ENCODE measurements around the gene EYA4. TPM values are rescaled to one million over a fixed set of nuclear protein-coding genes. Genes with fewer than 3 reads are reported as not detected.
"Not testable (repeated sequence)": the region's sequence is repeated elsewhere in the genome, so short reads cannot be mapped to it uniquely, and the experiment has no call there.

Gene EYA4
- total RNA-seq, 1 donor from 2014 or later = 31.4 TPM

- no peak for DNase-seq
Measured at GRCh38 chr6:133532908-133533307, 291.8 kb downstream of the EYA4 start.

DNA sequence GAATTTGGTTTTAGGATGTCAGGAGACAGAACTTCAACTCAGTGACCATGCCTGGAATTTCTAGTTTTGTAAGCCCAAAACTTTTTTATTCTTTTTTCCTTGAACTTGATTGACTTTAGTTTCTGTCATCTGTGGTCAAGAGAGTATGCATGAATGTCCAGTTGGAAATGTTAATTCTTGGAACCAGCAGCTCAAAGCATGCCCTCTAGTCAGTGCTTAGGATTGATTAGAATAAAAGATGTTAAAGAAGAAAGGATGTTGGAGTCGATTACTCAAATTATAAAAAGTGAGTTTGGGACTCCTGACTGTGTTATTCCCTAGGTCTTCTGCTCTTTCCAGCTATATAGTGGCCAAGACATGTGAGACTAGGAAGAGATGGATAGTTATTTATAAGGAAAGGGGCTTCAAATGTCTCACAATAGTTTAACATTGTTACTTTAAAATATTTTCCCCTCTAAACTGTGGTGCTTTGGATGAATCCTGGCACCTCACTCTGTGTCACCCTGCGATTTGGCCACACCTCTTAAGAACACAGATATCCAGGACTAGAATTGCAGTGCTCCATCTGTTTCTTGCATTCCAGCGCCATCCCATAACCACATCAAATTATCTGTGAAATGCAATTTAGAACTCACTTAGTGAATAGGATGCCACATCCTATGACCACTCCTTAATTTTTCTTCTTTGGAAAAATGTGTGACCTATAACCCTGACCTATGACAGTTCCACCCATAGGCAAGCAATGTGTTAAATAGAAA is 298.5 kb downstream of the EYA4 start:
- peak; percentile 36 for DNase-seq

DNA sequence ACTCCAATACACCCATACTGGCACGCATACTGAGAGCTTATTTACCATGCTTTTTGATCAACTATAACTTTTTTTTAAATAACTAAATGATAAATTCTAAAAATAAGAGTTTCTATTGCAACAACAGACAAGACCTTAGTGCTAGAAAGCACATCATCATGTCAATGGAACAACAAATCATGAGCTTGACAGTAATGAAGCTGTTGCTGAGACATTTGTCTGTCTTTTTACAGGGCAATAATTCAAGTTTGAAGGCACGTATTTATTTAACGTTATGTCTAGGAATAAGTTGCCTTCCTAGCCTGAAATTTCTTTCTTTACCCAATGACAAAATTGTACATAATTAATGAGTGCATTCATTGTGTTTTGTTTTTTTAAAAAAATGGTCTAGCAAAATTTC is 299.2 kb downstream of the EYA4 start:
- no peak for DNase-seq

DNA sequence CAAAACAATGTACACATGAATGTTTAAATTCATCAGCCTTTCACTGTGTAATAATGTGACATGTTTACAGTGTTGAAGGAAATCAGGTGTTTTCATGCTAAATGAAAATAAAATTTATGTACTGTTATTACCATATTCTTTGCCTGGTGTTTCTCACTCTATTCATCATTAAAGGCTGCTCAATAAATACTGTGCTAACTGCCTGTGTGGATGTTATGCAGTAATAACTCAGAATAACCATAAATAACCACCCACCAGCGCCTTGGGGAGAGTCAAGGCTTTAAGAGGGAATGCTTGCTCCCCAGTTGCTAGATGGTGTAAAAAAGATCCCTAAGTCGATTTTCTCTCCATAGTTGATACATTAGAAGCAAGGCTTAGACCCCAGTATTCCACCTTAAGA is 299.9 kb downstream of the EYA4 start:
- no peak for DNase-seq

DNA sequence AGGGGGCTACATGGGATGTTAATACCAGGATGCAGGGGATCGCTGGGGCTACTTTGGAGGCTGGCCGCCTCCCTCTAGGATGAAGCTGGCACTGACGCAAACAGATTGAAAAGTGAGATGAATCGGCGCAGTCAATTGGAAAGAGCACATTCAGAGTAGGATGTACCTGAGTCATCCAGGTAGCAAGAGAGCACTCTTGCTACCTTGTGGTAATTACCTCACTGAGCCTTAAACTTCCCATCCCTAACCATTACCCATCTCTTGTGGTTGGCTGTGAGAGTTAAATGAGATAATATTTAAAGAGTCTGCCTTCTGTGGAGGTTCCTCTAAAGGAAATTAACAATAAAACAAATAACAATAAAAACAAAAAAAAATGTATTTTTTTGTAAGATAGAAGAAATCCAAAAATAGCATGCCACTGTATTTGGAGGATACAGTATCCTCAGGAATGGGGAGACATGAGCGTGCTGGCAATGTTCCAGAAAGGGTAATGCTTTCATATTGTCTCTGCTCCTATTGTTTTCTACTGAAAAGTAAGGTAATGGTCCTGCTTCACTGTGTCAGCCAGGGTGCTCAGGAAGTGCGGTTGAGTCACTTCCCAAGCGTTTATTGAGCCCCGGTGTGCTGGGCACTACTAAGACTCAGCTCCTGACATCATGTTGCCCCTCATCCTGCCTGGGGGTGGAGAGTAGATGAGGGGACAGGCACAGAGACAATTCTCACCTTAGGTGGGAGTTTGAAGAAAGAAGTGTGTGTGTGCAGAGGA is 301.1 kb downstream of the EYA4 start:
- DNase-seq = no peak

DNA sequence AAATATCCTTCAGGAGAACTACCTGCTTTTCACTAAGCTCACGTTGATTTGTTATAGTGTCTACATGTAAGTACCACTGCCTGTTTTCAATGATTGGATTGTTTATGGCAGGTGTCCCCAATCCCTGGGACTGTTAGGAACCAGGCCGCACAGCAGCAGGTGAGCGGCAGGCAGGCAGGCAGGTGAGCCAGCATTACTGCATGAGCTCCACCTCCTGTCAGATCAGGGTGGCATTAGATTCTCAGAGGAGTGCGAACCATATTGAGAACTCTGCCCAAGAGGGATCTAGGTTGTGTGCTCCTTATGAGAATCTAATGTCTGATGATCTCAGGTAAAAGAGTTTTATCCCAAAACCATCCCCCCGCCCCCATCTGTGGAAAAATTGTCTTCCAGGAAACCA is 303.3 kb downstream of the EYA4 start:
- no peak for DNase-seq

GRCh38 chr6:133546098-133546497 is 304.9 kb downstream of the EYA4 start:
- peak; percentile 82 for DNase-seq

- no peak for DNase-seq
Measured at GRCh38 chr6:133547136-133547535, 306.0 kb downstream of the EYA4 start.

DNA sequence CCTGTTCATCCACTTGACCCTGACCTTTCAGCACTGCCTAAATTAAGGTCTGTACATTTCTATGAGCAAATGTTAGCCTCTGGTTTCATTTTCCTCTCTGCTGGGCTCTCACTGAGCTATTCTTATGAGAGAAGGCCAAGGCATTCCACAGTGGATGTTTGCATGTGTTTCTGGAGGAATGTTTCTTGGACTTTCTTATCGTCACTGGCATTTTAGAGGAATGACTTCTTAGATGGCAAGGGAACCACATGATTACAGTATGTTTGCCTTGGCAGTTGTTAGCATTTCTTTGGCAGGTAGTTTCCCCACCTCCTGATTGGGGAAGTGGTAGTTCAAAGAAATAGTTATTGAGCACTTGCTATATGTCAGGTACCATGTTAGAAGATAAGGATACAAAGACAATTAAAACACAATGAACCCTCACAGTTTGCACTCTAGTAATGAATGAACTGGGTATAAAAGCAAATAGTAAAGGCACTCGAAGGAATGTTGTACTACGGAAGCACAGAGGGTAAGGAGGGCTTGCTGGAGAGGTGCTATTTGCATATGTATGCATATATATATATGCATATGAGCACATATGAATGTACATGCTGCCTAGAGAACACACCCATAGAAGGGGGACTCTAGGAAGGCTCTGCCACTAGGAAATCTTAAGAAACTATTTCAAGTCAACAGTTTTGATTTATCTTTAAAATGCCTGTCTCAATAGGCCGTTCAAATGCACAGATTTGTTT is 307.4 kb downstream of the EYA4 start:
- peak; percentile 41 for DNase-seq

GRCh38 chr6:133549371-133549801 is 308.2 kb downstream of the EYA4 start:
- DNase-seq = peak; percentile 87

- peak; percentile 32 for DNase-seq
Measured at GRCh38 chr6:133550026-133550425, 308.9 kb downstream of the EYA4 start.

DNA sequence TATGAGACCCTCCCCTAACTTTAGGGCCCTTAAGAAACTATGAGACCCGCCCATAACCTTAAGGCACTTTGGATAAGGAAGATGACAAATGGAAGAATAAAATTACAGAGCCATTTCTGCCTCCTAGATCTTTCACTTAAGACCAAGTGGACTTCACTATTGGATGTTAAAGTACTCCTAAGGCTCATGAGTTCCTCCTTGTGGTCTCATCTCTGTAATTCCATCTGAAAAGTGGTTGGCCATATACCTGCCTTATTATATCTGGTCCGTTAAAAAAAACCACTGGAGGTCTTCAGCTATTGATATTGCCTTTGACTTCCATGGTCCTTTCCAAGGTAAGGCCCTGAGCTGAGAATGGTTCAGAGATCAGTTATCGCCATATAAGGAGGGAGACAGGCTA is 310.3 kb downstream of the EYA4 start:
- peak; percentile 45 for DNase-seq

DNA sequence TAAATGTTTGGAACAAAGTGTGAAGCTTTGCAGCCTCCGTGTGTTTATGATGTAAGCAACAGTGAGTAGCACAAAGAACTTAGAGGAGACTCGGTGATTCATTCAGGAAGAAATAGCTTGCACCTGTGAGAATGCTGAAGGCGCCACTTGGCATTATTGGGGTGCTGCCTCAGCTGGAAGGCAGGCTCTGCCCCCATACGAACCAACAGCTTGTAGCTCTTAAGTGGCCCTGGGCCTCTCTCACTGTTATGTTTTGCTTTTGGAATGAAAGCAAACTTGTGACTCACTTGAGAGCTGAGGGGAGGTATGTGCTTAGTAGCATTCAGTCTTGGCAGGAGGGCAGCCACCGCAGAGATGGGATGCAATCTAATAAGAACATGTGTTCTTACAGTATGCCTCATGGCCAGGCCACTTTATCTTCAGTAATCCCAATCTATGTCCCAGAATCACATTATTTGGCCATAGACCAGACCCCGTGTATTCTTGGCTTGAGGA is 310.7 kb downstream of the EYA4 start:
- DNase-seq = peak; percentile 89

DNA sequence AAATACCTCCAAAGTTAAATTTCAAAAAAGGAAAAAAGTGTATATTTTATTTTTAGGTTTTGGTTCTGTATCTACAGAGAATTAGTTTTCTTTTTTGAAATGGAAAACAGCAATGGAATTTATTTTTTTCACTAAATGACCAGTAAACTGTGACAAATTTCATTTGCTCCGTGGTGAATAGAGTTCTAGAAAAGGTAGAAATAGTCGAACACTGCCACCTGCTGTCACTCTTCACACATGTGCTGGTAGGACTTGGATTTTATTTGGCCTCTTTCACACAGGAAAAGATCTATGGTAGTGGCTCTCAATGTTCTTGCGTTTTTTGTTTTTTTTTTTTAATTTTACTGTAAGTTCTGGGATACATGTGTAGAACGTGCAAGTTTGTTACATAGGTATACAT is 312.5 kb downstream of the EYA4 start:
- DNase-seq = peak; percentile 92

DNA sequence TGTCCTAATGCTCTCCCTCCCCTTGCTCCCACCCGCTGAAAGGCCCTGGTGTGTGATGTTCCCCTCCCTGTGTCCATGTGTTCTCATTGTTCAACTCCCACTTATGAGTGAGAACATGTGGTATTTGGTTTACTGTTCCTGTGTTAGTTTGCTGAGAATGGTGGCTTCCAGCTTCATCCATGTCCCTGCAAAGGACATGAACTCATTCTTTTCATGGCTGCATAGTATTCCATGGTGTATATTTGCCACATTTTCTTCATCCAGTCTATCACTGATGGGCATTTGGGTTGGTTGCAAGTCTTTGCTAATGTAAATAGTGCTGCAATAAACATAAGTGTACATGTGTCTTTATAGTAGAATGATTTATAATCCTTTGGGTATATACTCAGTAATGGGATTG is 313.0 kb downstream of the EYA4 start:
- not testable (repeated sequence) for DNase-seq

GRCh38 chr6:133555685-133556084 is 314.5 kb downstream of the EYA4 start:
- no peak for DNase-seq

DNA sequence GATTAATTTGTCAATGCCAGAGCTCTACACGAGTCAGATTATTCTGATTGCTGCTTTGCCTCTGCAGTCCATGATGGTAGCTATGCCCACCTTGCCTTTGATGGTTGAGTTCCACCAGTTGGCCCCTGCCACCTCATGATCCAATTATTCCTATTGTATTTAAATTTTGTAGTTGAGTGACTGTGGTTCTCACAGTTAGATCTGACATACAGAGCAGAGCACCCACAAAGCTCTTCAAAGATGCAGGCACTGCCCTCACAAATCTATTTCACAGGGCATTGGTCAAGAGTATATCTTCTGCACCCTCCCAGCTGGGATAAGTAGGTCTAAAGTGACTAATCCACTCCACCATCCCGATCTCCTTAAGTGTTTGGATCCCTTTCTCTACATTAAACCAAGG is 318.8 kb downstream of the EYA4 start:
- DNase-seq = no peak

GRCh38 chr6:133567636-133568035 is 326.5 kb downstream of the EYA4 start:
- no peak for DNase-seq

- DNase-seq = peak; percentile 83
Measured at GRCh38 chr6:133568970-133569889, 328.1 kb downstream of the EYA4 start.

GRCh38 chr6:133571681-133572080 is 330.5 kb downstream of the EYA4 start:
- DNase-seq = no peak

GRCh38 chr6:133577851-133578250 is 336.7 kb downstream of the EYA4 start:
- DNase-seq = no peak

Measured in tongue (tissue), 2 donors.